Measurements from ENCODE around the gene SLC15A4.

Gene SLC15A4

DNA sequence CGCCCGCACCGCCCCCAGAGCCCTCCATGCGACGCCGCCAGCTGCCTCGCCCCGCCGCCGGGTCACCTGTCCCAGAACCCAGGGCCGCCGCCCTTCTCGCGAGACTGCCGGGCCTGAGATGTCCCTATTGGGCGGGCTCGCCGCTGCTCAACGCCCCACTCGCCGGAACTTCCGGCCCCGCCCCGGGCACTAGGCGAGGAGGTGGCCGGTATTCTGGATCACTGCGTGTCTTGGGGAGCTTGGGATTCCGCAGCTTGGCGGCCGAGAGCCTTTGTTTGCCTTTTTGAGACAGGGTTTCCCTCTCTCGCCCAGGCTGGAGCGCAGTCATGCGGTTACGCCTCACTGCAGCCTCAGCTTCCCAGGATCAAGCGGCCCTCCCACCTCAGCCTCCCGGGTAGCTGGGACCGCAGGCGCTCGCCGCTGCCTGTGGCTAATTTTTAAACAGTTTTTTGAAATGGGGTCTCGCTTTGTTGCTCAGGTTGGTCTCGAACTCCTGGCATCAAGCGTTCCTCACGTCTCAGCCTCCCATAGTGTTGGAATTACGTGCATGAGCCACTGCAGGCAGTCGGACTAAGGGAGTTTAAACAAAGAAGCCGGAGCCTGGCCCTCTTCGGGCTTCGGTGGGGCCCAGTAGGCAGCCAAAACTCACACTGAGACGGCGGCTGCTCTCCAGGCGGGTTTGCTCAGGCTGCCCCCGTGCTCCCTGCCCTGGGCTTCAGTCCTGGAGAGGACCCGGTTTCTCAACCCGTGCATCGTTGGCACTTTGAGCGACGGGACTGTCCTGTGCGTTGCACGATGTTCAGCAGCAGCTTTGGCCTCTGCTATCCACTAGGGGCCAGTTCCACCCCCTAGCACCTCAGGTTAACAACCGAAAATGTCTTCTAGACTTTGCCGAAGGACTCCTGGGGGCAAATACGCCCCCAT is at the start of gene SLC15A4:
Gene SLC15A4, minus strand, starts transcription at position 43 of the 924 bp plus-strand sequence. Its CDS starts 15 bp downstream, at position 28.
- TF ChIP-seq, protein P1, sequence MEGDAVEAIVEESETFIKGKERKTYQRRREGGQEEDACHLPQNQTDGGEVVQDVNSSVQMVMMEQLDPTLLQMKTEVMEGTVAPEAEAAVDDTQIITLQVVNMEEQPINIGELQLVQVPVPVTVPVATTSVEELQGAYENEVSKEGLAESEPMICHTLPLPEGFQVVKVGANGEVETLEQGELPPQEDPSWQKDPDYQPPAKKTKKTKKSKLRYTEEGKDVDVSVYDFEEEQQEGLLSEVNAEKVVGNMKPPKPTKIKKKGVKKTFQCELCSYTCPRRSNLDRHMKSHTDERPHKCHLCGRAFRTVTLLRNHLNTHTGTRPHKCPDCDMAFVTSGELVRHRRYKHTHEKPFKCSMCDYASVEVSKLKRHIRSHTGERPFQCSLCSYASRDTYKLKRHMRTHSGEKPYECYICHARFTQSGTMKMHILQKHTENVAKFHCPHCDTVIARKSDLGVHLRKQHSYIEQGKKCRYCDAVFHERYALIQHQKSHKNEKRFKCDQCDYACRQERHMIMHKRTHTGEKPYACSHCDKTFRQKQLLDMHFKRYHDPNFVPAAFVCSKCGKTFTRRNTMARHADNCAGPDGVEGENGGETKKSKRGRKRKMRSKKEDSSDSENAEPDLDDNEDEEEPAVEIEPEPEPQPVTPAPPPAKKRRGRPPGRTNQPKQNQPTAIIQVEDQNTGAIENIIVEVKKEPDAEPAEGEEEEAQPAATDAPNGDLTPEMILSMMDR (IDR thresholded peaks at IDR 0.05; ENCODE audit: low read length, missing control alignments), result peak; percentile 25
- peak within 1 kb of the TSS; percentile 90 for H3K4me3 ChIP-seq (replicated peaks; ENCODE audit: low read depth, low read length)
- DNase-seq (ENCODE audit: low read depth), result peak; percentile 90

DNA sequence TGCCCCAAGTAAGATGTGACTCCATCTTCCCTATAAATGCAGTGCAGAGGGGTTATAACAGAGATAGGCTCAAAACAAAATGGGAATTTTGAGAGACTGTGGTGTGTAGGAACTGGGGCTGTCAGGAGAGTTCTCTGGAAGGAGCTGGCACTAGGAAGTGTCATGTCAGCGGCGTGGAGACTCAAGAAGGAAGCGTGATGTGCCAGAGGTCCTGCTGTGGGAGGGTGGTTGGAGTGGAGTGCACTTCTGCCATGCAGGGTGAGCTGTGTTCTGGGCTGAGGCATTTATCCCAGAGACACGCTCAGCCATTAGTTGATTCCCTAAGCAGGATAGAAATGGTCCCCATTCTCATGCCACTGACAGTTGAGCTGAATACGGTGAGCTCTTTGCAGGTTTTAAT is 48.5 kb upstream of the SLC15A4 start:
- DNase-seq (ENCODE audit: low read depth), result no peak
- TF ChIP-seq, protein P1 (IDR thresholded peaks at IDR 0.05; ENCODE audit: low read length, missing control alignments), result no peak
- no peak overlapping the region for H3K4me3 ChIP-seq (replicated peaks; ENCODE audit: low read depth, low read length)

DNA sequence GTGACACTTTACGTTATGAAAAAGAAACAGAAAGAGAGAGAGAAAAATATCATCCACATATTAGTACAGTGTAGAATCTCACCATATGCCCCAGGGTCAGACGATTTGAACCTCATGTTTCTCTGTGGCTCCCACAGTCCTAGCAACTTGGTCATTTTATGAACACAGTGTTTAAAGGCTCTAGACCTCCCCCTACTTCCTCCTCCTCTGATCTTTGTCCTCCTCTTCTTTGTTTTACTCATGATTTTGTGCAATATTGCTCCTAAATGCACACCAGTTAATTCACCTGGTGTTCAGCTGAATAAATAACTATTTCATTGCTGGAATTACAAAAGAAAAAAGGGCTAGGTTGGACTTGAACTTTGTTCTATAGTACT is 47.7 kb upstream of the SLC15A4 start:
- TF ChIP-seq, protein P1 (IDR thresholded peaks at IDR 0.05; ENCODE audit: low read length, missing control alignments), result no peak
- DNase-seq (ENCODE audit: low read depth), result no peak
- H3K4me3 ChIP-seq (replicated peaks; ENCODE audit: low read depth, low read length), result no peak overlapping the region

DNA sequence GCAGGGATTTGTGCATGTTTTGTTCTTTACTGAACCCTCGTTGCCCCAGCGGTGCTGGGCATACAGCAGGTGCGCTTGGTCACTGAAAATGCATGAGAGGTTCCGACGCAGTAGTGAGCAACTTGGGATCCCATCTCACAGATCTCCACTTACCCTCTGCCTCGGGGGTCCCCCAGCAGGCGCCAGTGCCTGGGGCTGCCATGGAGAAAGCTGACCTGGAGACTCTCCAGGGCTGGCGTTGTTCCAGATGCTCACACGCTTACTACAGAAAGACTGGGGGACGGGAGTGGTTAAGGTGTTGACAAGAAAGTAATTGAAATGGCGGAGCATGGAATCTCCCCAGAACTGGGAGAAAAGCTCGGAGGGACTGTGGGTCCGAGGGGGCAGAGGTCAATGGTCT is 43.7 kb upstream of the SLC15A4 start:
- no peak for DNase-seq (ENCODE audit: low read depth)
- H3K4me3 ChIP-seq (replicated peaks; ENCODE audit: low read depth, low read length), result no peak overlapping the region
- TF ChIP-seq, protein P1 (IDR thresholded peaks at IDR 0.05; ENCODE audit: low read length, missing control alignments), result no peak

DNA sequence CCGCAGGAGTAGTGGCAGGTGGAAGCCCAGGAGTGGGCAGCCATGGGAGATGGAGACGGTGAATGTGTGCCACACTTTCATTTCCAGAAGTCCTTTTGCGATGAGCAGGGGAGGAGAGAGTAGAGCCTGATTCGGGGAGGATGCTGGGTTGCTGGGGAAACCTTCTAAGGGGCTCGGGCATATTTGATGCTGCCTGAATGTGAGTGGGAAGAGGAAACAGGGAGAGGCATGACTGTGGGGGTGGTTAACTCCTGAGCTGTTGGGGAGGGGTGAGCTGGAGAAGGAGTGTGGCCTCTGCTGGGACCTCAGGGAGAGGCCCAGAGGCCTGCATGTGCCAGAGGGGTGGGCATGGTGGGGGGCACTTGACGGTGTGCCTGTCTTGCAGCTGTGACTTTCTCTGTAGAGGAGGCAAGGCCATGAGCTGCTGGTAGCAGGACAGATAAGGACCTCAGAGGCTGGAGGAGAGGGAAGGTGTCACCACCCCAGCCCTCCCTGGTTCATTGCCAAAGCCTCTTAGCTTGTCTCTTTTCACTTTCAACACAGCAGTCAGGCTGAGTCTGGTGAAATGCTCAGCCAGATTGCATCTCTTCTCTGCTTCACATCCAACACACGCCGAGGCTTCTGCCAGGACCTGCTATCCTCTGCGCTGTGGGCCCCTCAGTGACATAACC is 40.9 kb upstream of the SLC15A4 start:
- H3K4me3 ChIP-seq (replicated peaks; ENCODE audit: low read depth, low read length), result no peak overlapping the region
- TF ChIP-seq, protein P1 (IDR thresholded peaks at IDR 0.05; ENCODE audit: low read length, missing control alignments), result no peak
- DNase-seq (ENCODE audit: low read depth), result no peak

DNA sequence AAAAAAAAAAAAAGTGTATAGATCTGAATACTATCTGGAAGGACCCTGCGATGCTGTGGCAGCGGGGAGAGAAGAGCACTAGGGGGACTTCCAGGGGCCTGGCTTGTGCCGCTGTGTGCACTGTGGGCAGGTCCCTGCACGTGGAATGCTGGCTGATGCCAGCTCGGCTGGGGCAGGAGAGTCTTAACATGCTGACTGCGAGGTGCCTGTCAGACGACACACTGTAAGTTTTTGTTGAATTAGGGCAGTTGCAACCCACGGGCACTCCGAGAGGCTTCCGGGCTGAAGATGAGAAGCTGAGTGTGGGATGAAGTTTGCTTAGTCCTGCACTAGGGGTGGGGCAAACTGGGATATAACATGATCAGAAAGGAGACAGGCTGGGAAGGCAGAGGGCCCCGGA is 40.2 kb upstream of the SLC15A4 start:
- TF ChIP-seq, protein P1 (IDR thresholded peaks at IDR 0.05; ENCODE audit: low read length, missing control alignments), result no peak
- no peak overlapping the region for H3K4me3 ChIP-seq (replicated peaks; ENCODE audit: low read depth, low read length)
- no peak for DNase-seq (ENCODE audit: low read depth)

All from fibroblast of pulmonary artery (primary cell).